AML-193 (cell line): ENCODE measurements around the gene RHOT2.

ENCODE experiments used
- DNase-seq, 2 experiments: peaks; one replicate each; lab custom pipeline; 2025; lab: John Stamatoyannopoulos, UW

Gene RHOT2

GRCh38 chr16:667780-668518 lies at the start of gene RHOT2:
Gene RHOT2 (plus strand): TSS chr16:668132. CDS start chr16:668200, 68 bp downstream.
- DNase-seq, result peak; percentile 82 to 83

- DNase-seq, result no peak
Observed at GRCh38 chr16:619476-620100, 48.3 kb upstream of the RHOT2 start.

GRCh38 chr16:620700-621525 lies 47.0 kb upstream of the RHOT2 start:
- DNase-seq, result no peak

GRCh38 chr16:621526-622105 lies 46.3 kb upstream of the RHOT2 start:
- no peak for DNase-seq

DNA sequence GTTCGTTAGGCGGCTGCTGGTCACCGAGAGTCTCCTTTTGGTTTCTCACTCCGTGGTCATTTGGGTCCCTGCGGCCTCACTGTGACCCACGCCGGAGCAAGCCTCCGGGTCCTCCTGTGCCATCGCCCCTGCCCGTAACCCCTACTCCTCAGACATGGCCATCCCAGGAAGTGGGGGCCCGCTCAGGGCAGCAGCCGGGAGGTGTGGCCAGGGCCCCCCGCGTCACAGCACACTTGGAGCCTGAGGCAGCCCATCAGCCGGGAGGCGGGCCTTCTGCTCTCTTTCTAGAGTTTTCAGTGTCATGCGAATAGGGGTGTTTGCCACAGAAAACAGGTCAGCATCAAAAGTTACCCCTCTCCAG lies 45.0 kb upstream of the RHOT2 start:
- DNase-seq, result no peak

DNA sequence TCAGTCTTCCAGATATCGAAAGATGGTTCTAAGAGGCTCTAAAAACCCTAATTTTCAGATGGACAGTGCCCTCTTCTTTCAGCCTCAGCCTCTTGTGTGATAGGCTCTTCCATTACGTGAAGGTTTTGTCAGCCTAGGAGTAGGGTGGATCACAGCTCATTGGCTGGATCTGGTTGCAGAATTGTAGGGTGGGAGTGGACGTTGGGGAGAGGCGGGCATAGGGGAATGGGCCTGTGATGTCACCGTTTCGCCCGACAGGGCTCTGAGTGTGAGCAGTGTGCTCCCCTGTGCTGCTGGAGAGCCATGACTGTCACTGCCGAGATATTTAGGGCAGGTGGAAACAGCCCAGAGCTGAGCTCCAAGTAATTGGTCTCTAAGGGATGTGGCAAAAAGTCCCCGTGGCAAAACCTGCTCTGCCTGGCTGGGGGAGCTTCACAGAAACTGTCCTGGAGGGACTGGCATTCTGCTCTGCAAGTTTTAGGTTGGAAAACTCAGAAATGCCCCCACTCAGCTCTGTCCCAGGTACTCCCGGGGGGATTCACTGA lies 43.3 kb upstream of the RHOT2 start:
- no peak for DNase-seq

DNA sequence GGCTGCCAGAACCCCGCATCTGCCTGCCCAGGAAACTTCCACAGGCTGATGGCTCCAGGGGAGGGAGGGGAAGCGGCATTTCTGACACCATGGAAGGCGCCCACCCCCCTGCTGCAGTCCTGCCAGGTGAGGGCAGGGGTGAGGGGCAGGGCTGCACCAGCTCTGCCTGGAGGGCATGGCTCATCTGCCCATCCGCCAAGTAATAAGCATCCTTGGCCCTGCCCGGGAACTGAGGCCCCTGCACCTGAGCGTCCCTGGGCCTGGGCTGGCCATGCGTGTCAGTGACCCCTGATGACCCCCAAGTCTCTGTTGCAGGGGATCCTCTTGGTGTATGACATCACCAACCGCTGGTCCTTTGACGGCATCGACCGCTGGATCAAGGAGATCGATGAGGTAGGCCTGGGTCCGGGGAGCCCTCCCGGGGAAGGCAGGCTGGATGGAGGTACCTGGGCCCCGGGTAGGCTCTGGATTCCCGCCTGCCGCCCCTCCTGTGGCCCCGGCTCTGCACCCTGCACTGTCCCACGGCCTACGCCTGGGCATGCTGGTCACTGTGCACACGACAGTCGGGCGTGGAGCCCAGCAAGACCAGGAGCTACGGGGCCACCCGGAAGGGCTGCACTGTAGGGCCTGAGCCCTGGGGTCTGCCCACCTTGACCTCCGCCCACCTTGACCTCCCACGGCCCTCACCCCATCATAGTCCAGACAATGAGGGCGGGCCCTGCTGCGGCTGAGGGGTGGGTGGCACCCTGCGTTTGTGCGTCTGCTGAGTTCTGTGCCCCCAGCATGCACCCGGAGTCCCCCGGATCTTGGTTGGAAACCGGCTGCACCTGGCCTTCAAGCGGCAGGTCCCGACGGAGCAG lies 42.6 kb upstream of the RHOT2 start:
- no peak for DNase-seq

DNA sequence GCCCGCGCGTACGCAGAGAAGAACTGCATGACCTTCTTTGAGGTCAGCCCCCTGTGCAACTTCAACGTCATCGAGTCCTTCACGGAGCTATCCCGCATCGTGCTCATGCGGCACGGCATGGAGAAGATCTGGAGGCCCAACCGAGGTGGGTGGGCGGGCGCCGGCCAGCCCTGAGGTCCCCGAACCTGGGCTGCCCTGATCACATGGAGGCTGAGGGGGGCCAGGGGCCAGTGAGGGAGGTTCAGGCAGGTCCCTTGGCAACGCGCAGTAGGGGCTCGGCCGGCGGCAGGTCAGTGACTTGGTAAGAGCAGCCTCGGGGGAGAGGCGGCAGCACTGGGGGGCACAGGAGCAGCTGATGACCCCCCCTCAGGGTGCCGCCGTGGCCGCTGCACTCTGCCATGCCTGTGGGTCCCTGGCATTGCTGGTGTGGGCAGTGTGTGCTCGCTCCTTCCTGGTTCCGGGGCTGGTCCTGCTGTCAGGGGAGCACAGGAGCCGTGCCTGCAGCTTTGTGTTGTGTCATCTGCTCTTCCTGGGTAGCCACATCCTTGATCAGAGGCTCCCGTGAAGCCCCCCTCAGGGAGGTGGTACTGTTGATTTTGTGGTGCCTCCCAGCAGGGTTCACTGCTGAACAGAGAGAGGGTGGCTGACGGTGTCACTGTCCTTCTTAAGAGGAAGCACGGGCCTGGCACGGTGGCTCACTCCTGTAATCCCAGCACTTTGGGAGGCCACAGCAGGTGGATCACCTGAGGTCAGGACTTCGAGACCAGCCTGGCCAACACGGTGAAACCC lies 41.8 kb upstream of the RHOT2 start:
- no peak for DNase-seq

GRCh38 chr16:626787-627453 lies 41.0 kb upstream of the RHOT2 start:
- no peak for DNase-seq

GRCh38 chr16:627454-628239 lies 40.3 kb upstream of the RHOT2 start:
- DNase-seq, result no peak

DNA sequence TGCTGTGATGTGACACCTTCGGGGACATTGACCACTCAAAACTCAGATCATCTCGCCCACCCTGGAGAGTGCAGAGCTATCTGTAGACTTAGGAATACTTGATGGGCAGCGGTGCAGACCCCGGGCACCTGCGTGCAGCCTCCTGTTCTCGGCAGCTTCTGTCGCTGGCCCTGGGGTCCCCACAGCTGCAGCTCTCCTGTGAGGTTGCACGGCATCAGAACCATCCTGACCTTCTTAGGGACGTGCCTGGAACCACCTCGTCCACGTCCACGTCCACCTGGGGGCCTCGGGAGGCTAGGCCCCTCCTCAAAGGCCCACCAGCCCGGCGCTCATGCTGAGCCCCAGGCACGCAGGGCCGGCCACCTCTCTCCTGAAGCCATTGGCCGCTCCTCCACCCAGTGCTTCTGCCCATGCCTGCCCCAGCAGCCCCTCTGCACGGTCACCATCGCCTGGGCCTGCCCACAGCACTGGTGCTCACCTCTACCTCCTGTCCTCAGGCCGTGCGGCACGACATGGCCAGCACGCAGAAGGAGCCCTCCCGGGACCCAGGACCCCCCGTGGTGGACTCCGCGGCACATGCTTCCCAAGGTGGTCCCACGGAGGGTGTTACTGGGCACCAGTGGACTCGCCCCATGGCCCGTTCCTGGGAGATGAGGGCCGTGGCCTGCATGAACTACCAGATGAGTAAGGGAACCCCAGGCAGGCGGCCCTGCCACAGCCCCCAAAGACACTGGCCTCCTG lies 39.4 kb upstream of the RHOT2 start:
- no peak for DNase-seq

DNA sequence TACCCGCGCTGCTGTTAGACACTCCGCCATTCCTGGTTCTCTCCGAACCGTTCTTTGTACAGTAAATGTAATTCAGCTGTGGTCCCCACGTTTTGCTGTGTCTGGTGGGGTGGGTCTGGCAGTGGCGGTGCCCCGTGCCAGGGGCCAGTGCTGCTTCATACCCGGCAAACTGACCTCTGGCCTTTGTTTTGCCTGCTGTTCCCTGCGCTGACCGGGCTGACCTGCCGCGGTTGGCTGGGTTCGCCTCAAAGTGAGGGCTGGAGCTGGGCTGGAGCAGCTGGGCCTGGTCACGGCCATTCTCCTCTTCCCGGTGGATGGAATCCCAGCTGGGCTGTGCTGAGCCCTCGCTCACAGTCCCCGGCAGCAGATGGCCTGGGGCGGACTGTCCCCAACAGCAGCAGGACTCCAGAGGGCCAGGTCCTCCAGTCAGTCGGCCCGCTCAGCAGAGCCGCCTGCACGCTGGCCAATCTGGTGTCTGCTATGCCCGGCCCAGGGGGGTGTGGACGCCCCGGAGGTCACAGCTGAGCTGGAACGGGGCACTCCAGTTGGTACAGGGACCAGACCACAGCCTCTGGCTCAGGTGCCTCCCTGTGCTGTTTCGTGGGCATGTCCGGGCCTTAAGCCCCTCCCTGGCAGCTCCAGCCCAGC lies 38.6 kb upstream of the RHOT2 start:
- no peak for DNase-seq

GRCh38 chr16:629833-630248 lies 38.1 kb upstream of the RHOT2 start:
- no peak for DNase-seq

- no peak for DNase-seq
Observed at GRCh38 chr16:630249-630814, 37.6 kb upstream of the RHOT2 start.

DNA sequence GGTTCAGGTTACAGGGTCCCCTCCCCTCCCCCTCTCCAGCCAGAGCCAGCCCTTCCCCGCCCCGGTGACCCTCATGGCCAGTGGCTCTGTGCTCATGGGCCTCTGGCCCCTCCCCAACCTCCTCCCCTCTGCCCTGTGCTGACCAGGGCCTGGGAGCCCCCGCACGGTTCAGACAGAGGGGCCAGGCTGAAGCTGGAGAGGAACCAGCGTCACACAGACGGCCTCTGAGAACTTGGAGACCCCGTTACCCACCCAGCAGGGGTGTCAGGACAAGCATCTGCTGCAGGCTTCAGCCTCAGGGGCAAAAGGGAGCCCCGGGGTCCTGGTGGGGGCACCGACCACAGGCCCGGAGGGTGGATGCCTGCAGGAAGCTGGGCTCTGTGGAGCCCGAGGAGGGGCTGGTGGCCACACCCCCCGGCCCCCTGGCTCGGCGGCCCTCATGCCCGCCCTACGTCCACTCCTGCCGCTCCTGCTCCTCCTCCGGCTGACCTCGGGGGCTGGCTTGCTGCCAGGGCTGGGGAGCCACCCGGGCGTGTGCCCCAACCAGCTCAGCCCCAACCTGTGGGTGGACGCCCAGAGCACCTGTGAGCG lies 37.0 kb upstream of the RHOT2 start, which contains the start of gene WFIKKN1:
Gene WFIKKN1 (plus strand): TSS at position 171 of the 591 bp plus-strand sequence. CDS start 269 bp downstream, at position 440.
- no peak for DNase-seq

GRCh38 chr16:631808-632358 lies 36.0 kb upstream of the RHOT2 start:
- no peak for DNase-seq
